GM23338 (cell line): ENCODE data around the gene NRSN2. TPM values are rescaled to one million over a fixed set of nuclear protein-coding genes. Genes with fewer than 3 reads are reported as not detected.

ENCODE experiments used
- ATAC-seq: fragments of 200-7000 bp; cut with Tn5 transposase; 3 replicates; pipeline ENCODE4 v1.9.1; 2020
- DNase-seq: peaks from one replicate; pipeline ENCODE4 v3.0.0-alpha.2; 2015; ENCODE audit warnings: low spot score
- H2AFZ ChIP-seq: fragments of 200-600 bp; sonication (generic); 2 replicates; pipeline ENCODE4 v1.8.0; 2016; ENCODE audit warnings: antibody characterized with exemption, mild to moderate bottlenecking, moderate library complexity
- H3F3A ChIP-seq: fragments of 200-600 bp; sonication (generic); replicated peaks from 2 replicates; pipeline ENCODE4 v1.8.0; 2017; ENCODE audit warnings: antibody characterized with exemption, mixed run types, low read depth
- H3K27ac ChIP-seq: fragments of 200-600 bp; sonication (generic); 2 replicates; pipeline ENCODE4 v1.6.1; 2016; ENCODE audit warnings: low read depth
- H3K27me3 ChIP-seq: fragments of 200-600 bp; sonication (generic); 2 replicates; pipeline ENCODE4 v1.8.0; 2016; ENCODE audit warnings: mild to moderate bottlenecking, mixed run types, moderate library complexity; ENCODE audit not compliant: insufficient read depth
- H3K36me3 ChIP-seq: fragments of 200-600 bp; sonication (generic); 2 replicates; pipeline ENCODE4 v1.8.0; 2016; ENCODE audit warnings: mild to moderate bottlenecking; ENCODE audit not compliant: insufficient read depth
- H3K4me1 ChIP-seq: fragments of 200-600 bp; sonication (generic); 2 replicates; pipeline ENCODE4 v1.8.0; 2016; ENCODE audit warnings: mild to moderate bottlenecking, moderate library complexity; ENCODE audit not compliant: insufficient read depth
- H3K4me2 ChIP-seq: fragments of 200-600 bp; sonication (generic); 2 replicates; pipeline ENCODE4 v1.7.1; 2017; ENCODE audit warnings: mixed run types
- H3K4me3 ChIP-seq: fragments of 200-600 bp; sonication (generic); 2 replicates; pipeline ENCODE4 v1.6.1; 2016; ENCODE audit warnings: mixed run types
- H3K79me2 ChIP-seq: fragments of 200-600 bp; sonication (generic); replicated peaks from 2 replicates; pipeline ENCODE4 v1.8.0; 2017; ENCODE audit warnings: mild to moderate bottlenecking; ENCODE audit not compliant: insufficient read depth
- H3K9me2 ChIP-seq: fragments of 200-600 bp; sonication (generic); 2 replicates; pipeline ENCODE4 v1.8.0; 2017; ENCODE audit not compliant: insufficient read depth
- H4K20me1 ChIP-seq: fragments of 200-600 bp; sonication (generic); replicated peaks from 2 replicates; pipeline ENCODE4 v1.8.0; 2017; ENCODE audit warnings: mild to moderate bottlenecking; ENCODE audit not compliant: insufficient read depth
- H3K27ac Mint-ChIP-seq: 2 replicates; pipeline ENCODE4 v1.8.0; 2020; ENCODE audit warnings: inconsistent platforms, mild to moderate bottlenecking, moderate library complexity, mixed read lengths
- H3K27me3 Mint-ChIP-seq: 3 replicates; pipeline ENCODE4 v1.8.0; 2022; ENCODE audit warnings: low read depth, mild to moderate bottlenecking, moderate library complexity, mixed read lengths, inconsistent platforms; ENCODE audit not compliant: insufficient read depth, poor library complexity
- H3K36me3 Mint-ChIP-seq: 3 replicates; pipeline ENCODE4 v1.8.0; 2021; ENCODE audit warnings: low read depth, mild to moderate bottlenecking, inconsistent platforms, moderate library complexity, mixed read lengths
- H3K4me1 Mint-ChIP-seq: 3 replicates; pipeline ENCODE4 v1.8.0; 2020; ENCODE audit warnings: mild to moderate bottlenecking, inconsistent platforms, mixed read lengths
- H3K4me3 Mint-ChIP-seq: 3 replicates; pipeline ENCODE4 v1.8.0; 2021; ENCODE audit warnings: moderate library complexity, mild to moderate bottlenecking, inconsistent platforms, mixed read lengths
- H3K9me3 Mint-ChIP-seq: 3 replicates; pipeline ENCODE4 v1.8.0; 2020; ENCODE audit warnings: moderate library complexity, mild to moderate bottlenecking, inconsistent platforms, mixed read lengths
- CREB1 ChIP-seq: fragments of 250-450 bp; sonication (Bioruptor Pico); IDR thresholded peaks from 2 replicates; pipeline ENCODE4 v1.5.0; 2020; ENCODE audit warnings: low read depth, mild to moderate bottlenecking, moderate library complexity
- CTCF ChIP-seq, 2 experiments: fragments of 200-600 bp in 1 of 2; sonication (generic) in 1 of 2; conservative IDR thresholded peaks; 2 replicates each; pipeline versions ENCODE4 v1.5.1 to v1.6.1; 2016 to 2017; ENCODE audit warnings: antibody characterized with exemption in 2 of 2, low read depth in 2 of 2, mild to moderate bottlenecking in 2 of 2, moderate library complexity in 1 of 2
- ETS1 ChIP-seq: IDR thresholded peaks from 2 replicates; pipeline ENCODE4 v1.6.1; 2016; ENCODE audit warnings: antibody characterized with exemption
- EZH2 ChIP-seq: fragments of 200-600 bp; sonication (generic); IDR thresholded peaks from one replicate; pipeline ENCODE4 v1.8.0; 2017; ENCODE audit warnings: antibody characterized with exemption, mild to moderate bottlenecking, low read depth; ENCODE audit not compliant: unreplicated experiment
- EZH2phosphoT487 ChIP-seq: fragments of 200-600 bp; sonication (generic); IDR thresholded peaks from one replicate; pipeline ENCODE4 v1.8.1; 2018; ENCODE audit warnings: antibody characterized with exemption; ENCODE audit not compliant: unreplicated experiment
- JUNB ChIP-seq: IDR thresholded peaks from one replicate; pipeline ENCODE4 v1.6.1; 2016; ENCODE audit warnings: antibody characterized with exemption; ENCODE audit not compliant: unreplicated experiment
- NANOG ChIP-seq: IDR thresholded peaks from 2 replicates; pipeline ENCODE4 v1.6.1; 2016; ENCODE audit warnings: antibody characterized with exemption, borderline replicate concordance
- POLR2AphosphoS5 ChIP-seq: IDR thresholded peaks from 2 replicates; pipeline ENCODE4 v1.6.1; 2016; ENCODE audit warnings: antibody characterized with exemption, low read depth
- REST ChIP-seq: IDR thresholded peaks from one replicate; pipeline ENCODE4 v1.6.1; 2018; ENCODE audit warnings: antibody characterized with exemption; ENCODE audit not compliant: unreplicated experiment
- STAT1 ChIP-seq: IDR thresholded peaks from one replicate; pipeline ENCODE4 v1.6.1; 2016; ENCODE audit warnings: antibody characterized with exemption; ENCODE audit not compliant: unreplicated experiment
- ZNF114 ChIP-seq: fragments of 250-450 bp; sonication (Bioruptor Pico); IDR thresholded peaks from 2 replicates; pipeline ENCODE4 v1.5.0; 2020; ENCODE audit warnings: mild to moderate bottlenecking, moderate library complexity
- ZNF331 ChIP-seq: fragments of 250-450 bp; sonication (Bioruptor Pico); IDR thresholded peaks from 2 replicates; pipeline ENCODE4 v1.5.0; 2020; ENCODE audit warnings: low read depth, mild to moderate bottlenecking, moderate library complexity
- ZNF462 ChIP-seq: fragments of 250-450 bp; sonication (Bioruptor Pico); IDR thresholded peaks from 2 replicates; pipeline ENCODE4 v1.5.0; 2020; ENCODE audit warnings: mild to moderate bottlenecking, moderate library complexity
- polyA plus RNA-seq: library from polyadenylated mRNA; unstranded; fragments of >200 nt; fragmentation: Nextera tagmentation; extraction: Ambion mirVana; gene quantifications from 2 replicates; pipeline ENCODE4 v1.2.1, GENCODE V29; 2016
- total RNA-seq: library from RNA; depleted of rRNA; stranded (reverse); fragments of >200 nt; shearing (Covaris generic); gene quantifications from 2 replicates; pipeline ENCODE4 v1.2.3, GENCODE V29; 2014

Gene NRSN2
- total and polyA plus RNA-seq, 2 experiments from 2014 or later: 14.4 to 17.9 TPM

GRCh38 chr20:370151-370600, 23.3 kb downstream of the NRSN2 start:
- DNase-seq: no peak
- Histone ChIP-seq H3K27ac (no peak overlapping the region), H3K27me3 (no peaks in the 10 kb centered on the region), H4K20me1 (no peaks in the 10 kb centered on the region), H3K4me1 (no peaks in the 10 kb centered on the region; the same call in 1 of the 2 replicates), H3K4me2 (no peak overlapping the region), H3F3A (0 out of 2 replicates have a peak, but pooled peaks cover 3% of the 10 kb centered on the region), H3K4me3 (no peak overlapping the region), H2AFZ (no peak overlapping the region), H3K79me2 (no peaks in the 10 kb centered on the region), H3K36me3 (no peaks in the 10 kb centered on the region), H3K9me2 (no peaks in the 10 kb centered on the region)
- peaks cover 13% of the 10 kb centered on the region for H3K27me3 Mint-ChIP-seq
- ATAC-seq: no peak
- H3K36me3 Mint-ChIP-seq: no peaks in the 10 kb centered on the region
- H3K9me3 Mint-ChIP-seq: no peaks in the 10 kb centered on the region; the same call in 2 of the 3 replicates
- H3K4me3 Mint-ChIP-seq: no peak overlapping the region
- no peak overlapping the region for H3K27ac Mint-ChIP-seq
- peaks cover 20% of the 10 kb centered on the region for H3K4me1 Mint-ChIP-seq
- TF ChIP-seq CTCF (conservative IDR thresholded peaks at IDR 0.05; ENCODE audit: low read depth in 2 of 2) (no peak), REST (no peak), EZH2phosphoT487 (no peak), ZNF114 (CRISPR knock-in tag) (no peak), ZNF462 (no peak), EZH2 (no peak), ETS1 (no peak), ZNF331 (CRISPR knock-in tag) (no peak), JUNB (no peak), CREB1 (CRISPR knock-in tag) (no peak), NANOG (no peak), STAT1 (no peak), POLR2AphosphoS5 (no peak)
